Urinary bladder (tissue), 4 donors: ENCODE results near the gene TMEM119. TPM values are rescaled to one million over a fixed set of nuclear protein-coding genes. Genes with fewer than 3 reads are reported as not detected.
"Not testable (repeated sequence)": the region's sequence is repeated elsewhere in the genome, so short reads cannot be mapped to it uniquely, and the experiment has no call there.

ENCODE experiments used
- DNase-seq: peaks from one replicate; pipeline ENCODE4 v3.0.0-alpha.2; 2015; ENCODE audit errors: extremely low spot score
- H3K27ac ChIP-seq: one replicate; pipeline ENCODE4 v1.5.1; 2013; ENCODE audit warnings: low read depth, mild to moderate bottlenecking, moderate library complexity
- H3K36me3 ChIP-seq: one replicate; pipeline ENCODE4 v1.6.1; 2013; ENCODE audit warnings: mild to moderate bottlenecking, moderate library complexity; ENCODE audit not compliant: insufficient read depth
- H3K4me1 ChIP-seq: one replicate; pipeline ENCODE4 v1.6.1; 2013; ENCODE audit warnings: mild to moderate bottlenecking, moderate library complexity; ENCODE audit not compliant: insufficient read depth
- H3K4me3 ChIP-seq: one replicate; pipeline ENCODE4 v1.5.1; 2013; ENCODE audit warnings: low read depth, low read length
- WGBS: extraction: QIAGEN DNeasy Blood & Tissue Kit; methylation state at CpG from one replicate; pipeline ENCODE4 v1.1.7; 2013; 5-methylcytosine and 5-hydroxymethylcytosine counted together
- polyA plus RNA-seq: library from polyadenylated mRNA; stranded (reverse); fragments of 200-250 nt; gene quantifications from one replicate; pipeline ENCODE4 v1.2.3, GENCODE V29; 2013
- total RNA-seq: library from RNA; depleted of rRNA; stranded (reverse); fragments of >200 nt; gene quantifications from one replicate; pipeline ENCODE4 v1.2.3, GENCODE V29; 2014
- donor health status: healthy with polysubstance abuse.
- donor health status: healthy.

TMEM119 gene
- total and polyA plus RNA-seq, 2 donors: 29.4 to 62.4 TPM

DNA sequence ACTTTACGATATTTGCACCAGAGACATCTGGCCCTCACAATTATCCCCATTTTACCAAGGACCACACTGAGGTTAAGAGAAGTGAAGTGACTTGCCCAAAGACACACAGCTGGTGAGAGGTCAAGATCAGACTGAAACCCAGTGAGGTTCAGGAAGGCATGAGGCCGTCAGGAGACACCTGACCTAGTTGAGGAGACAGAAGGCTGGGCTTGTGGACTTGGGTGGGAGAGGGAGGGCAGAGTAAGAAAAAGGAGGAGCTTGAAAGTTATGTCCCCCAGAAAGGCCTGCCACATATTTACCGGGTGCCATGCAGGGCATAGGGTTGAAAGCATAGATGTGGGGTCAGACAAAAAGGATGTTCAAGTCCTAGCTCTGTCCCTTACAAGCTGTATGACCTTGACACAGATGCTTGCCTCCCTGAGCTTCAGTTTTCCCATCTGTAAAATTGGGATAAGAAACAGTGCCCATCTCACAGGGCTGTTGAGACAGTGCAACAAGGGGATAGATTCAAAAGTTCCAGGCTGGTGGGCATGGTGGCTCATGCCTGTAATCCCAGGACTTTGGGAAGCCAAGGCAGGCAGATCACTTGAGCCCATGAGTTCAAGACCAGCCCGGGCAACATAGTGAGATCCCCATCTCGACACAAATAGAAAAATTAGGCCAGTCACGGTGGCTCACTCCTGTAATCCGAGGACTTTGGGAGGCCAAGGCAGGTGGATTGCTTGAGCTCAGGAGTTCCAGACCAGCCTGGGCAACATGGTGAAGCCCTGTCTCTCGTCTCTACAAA is 29.4 kb upstream of the TMEM119 start:
- 88% methylated on average over 8 of the region's 8 CpGs for WGBS
- H3K4me1 ChIP-seq: no peaks in the 10 kb centered on the region
- H3K27ac ChIP-seq: no peak overlapping the region
- no peak overlapping the region for H3K4me3 ChIP-seq
- DNase-seq: no peak
- no peaks in the 10 kb centered on the region for H3K36me3 ChIP-seq

DNA sequence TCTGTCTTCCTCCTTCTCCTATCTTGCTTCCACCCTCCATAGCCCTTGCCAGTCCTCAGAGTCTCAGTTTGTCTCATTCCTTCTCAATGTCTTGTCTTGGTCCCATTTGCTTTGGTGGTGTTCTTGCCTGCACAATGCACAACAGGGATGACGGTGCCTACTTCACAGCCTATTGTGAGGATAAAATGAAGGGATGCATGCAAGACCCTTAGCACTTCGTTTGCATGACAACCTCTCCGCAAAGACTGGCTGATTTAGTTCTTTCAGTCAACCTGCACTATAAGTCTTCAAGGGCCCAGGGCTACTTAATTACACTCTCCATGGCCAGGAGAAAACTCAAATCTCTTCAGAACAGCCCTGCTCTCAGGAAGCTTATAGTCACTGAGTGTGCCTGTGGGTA is 27.3 kb upstream of the TMEM119 start:
- DNase-seq: no peak
- H3K4me1 ChIP-seq: no peaks in the 10 kb centered on the region
- no peak overlapping the region for H3K4me3 ChIP-seq
- H3K27ac ChIP-seq: no peak overlapping the region
- 73% methylated on average over 3 of the region's 3 CpGs for WGBS
- no peaks in the 10 kb centered on the region for H3K36me3 ChIP-seq

DNA sequence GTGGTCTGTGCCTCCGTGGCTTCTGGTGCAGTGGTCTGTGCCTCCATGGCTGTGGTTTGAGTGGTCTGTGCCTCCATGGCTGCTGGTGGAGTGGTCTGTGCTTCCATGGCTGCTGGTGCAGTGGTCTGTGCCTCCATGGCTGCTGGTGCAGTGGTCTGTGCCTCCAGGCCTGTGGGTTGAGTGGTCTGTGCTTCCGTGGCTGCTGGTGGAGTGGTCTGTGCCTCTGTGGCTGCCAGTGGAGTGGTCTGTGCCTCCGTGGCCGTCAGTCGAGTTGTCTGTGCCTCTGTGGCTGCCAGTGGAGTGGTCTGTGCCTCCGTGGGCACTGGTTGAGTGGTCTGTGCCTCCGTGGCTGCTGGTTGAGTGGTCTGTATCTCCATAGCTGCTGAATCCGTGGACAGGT is 25.7 kb upstream of the TMEM119 start:
- Histone ChIP-seq H3K27ac (no peak overlapping the region), H3K4me1 (no peaks in the 10 kb centered on the region), H3K4me3 (no peak overlapping the region), H3K36me3 (no peaks in the 10 kb centered on the region)
- no peak for DNase-seq
- 96% methylated on average over 8 of the region's 8 CpGs for WGBS

DNA sequence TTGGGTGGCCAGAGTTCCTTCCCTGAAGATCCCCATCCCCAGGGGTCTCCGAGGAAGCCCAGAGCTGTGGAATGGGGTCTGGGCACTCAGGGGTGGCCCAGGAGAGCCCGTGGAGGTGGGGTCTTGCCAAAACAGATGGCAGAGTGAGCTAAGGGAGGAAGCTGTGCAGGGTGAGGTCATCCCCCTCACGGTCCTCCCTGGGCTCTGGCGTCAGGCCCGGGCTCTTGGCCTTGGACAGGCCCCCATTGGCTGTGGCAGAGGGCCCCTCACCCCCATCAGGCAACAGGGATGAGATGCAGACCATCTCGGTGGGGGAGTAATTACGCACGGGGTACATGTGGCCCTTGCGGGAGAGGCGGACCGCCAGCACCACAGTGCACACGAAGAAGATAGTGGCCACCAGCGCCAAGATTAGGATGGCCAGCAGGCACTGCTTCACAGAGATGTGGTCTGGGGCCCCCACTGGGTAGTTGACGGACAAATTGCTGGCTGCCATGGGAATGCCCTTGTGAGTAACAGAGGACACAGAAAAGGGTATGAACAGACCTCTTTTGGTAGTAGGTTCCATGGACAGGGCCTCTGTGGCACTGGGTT is 25.1 kb upstream of the TMEM119 start:
- WGBS: 81% methylated on average over 14 of the region's 14 CpGs
- H3K4me3 ChIP-seq: no peak overlapping the region
- H3K27ac ChIP-seq: no peak overlapping the region
- H3K36me3 ChIP-seq: no peaks in the 10 kb centered on the region
- no peaks in the 10 kb centered on the region for H3K4me1 ChIP-seq
- no peak for DNase-seq

DNA sequence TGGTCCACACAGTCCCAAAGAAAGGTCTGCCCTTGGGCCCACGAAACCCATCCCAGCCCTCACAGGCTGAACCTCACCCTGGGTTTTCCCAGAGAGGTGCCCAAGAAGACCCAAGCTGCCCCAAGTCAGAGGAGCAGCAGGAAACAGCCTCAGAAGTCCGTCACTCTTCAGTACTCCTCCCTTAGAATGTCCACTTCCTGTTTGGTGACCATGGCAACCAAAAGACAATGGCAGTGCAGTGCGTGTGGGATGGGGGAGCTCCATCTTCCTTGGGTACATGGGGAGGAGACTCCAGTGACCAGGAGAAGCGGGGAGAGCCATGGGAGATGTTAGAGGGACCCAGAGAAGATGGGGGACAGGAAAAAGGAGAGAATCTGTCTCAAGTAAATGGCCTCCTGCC is 24.5 kb upstream of the TMEM119 start:
- WGBS: 59% methylated on average over 4 of the region's 4 CpGs
- no peaks in the 10 kb centered on the region for H3K4me1 ChIP-seq
- no peak overlapping the region for H3K4me3 ChIP-seq
- DNase-seq: no peak
- no peak overlapping the region for H3K27ac ChIP-seq
- no peaks in the 10 kb centered on the region for H3K36me3 ChIP-seq

DNA sequence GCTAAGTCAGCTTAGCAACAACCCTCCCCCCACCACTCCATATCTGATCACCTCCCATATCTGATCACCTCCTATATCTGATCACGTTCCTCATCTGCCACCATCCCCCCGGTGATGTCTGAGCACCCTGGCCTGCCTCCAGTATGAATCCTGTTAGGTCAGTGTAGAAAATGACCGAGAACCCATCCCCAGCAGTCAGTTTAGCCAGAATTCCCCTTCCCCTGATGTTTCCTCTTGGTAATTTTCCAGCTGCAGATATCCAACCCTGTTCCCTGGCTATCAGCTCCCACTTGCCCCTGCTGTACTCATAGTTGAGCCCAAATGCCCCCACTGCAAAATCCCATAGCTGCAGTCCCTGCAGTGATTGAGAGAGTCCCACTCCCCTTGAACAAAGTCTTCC is 23.3 kb upstream of the TMEM119 start:
- Histone ChIP-seq H3K27ac (no peak overlapping the region), H3K36me3 (no peaks in the 10 kb centered on the region), H3K4me3 (no peak overlapping the region), H3K4me1 (no peaks in the 10 kb centered on the region)
- 63% methylated on average over 3 of the region's 3 CpGs for WGBS
- DNase-seq: no peak

DNA sequence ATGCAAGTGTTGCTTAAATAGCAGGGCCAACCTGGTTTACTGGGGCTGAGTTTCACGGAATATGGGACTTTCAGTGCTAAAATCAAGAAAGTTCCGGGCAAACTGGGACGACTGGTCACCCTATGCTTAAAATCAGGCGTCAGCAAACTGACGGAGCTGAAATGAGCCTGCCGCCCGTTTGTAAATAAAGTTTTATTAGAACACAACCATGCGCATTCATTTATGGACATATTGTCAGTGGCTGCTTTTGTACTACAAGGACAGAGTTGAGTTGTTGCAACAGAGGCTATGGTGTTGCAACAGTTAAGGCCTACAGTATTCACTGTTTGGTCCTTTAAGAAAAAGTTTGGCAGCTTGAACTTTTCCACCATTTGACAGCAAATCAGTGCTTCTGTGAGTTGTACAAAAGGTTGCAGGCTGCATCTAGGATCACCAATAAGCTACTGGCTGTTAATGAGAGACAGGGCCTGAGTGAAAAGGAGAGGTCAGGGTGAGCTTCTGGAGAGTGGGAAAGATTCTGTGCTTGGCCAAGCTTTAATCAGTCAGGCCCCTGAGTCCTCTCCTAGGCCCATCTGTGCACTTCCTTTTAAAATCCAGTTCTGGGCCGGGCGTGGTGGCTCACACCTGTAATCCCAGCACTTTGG is 22.5 kb upstream of the TMEM119 start:
- Histone ChIP-seq H3K27ac (no peak overlapping the region), H3K4me3 (no peak overlapping the region), H3K4me1 (no peaks in the 10 kb centered on the region), H3K36me3 (no peaks in the 10 kb centered on the region)
- no peak for DNase-seq
- WGBS: 92% methylated on average over 10 of the region's 10 CpGs

DNA sequence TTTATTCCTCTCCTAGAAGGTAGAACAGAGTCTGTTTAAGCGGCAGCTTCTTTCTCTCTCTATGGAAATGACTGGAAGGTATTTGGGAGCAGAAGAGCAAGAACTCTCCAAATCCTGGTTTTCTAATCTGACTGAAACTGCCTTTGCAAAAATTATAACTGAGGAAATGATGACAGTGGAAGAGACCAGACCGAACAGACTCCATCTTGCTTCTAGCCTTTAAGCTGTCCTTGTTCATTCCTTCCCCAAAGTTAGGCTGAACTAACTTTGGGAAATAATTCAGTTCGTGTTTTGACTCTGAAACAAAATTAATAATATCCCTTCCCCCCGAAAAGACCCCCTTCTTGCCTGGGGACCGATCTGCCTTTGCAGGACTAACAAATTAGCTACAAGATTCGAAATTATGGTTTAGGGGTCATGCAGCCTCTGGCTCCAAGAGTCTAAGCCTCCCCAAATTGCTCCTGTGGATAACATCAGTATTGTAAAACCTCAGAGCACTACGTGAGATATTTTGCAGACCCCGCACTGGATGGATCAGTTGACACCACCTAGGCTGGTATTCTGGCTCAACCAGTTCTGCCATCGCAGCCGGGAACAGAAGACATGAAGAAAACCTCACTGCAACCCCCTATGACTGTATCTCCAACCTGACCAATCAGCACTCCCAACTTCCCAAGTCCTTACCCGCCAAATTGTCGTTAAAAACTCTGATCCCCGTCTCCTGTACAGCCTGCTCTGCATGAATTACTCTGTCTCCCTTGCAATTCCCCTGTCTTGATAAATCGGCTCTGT is 21.7 kb upstream of the TMEM119 start:
- Histone ChIP-seq H3K27ac (no peak overlapping the region), H3K4me1 (no peaks in the 10 kb centered on the region), H3K36me3 (no peaks in the 10 kb centered on the region), H3K4me3 (no peak overlapping the region)
- 70% methylated on average over 14 of the region's 14 CpGs for WGBS
- DNase-seq: no peak

DNA sequence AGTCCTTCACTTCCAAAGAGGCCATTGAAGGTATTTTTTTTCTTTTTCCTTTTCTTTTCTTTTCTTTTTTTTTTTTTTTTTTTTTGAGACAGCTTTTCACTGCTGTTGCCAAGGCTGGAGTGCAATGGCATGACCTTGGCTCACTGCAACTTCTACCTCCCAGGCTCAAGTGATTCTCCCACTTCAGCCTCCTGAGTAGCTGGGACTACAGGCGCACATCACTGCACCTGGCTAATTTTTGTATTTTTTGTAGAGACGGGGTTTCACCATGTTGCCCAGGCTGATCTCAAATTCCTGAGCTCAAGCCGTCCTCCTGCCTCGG is 21.0 kb upstream of the TMEM119 start:
- H3K4me3 ChIP-seq, H3K36me3 ChIP-seq, DNase-seq, H3K27ac ChIP-seq, H3K4me1 ChIP-seq: not testable (repeated sequence)
- WGBS: 90% methylated on average over 4 of the region's 4 CpGs

DNA sequence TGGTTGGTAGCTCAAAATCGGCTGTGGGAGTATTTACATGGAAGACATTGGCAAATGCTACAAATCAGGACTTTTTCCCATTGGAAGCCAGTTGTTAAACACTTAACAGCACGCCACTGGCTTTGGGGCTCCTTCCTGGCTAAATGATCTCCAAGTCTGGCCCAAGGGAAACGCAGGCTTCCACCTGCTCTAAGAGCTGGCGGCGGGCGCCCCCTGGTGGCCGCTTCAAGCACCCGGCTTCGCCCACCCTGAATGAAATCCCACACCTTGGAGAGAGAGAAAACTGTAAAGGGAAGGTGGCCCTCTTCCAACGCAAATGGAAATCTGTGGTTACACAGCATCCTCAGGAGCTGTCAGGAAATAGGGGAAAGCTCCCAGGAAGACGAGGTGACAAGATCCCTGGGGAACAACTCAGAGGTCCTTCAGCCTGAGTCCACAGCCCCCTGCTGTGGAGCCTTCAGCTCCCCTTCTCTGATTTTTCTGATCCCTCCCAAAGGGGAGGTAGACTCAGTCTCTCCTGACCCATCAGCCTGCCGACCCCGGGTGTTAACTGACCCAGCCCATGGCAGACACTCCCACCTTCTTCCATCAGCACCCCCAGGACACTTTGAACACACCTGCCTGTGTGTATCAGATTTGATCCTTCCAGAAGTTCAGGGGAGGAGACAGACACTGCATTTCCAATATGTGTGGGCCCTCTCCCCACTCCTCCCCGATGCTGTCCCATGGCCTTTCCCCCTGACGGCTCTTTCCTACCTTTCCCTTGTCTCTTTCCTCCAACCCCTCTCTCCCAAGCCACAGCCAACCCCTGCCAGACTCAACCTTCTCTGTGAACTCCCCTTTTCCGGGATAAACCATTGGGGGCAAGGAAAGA is 20.4 kb upstream of the TMEM119 start:
- Histone ChIP-seq H3K4me3 (no peak overlapping the region), H3K36me3 (no peaks in the 10 kb centered on the region), H3K27ac (no peak overlapping the region), H3K4me1 (no peaks in the 10 kb centered on the region)
- WGBS: 12% methylated on average over 16 of the region's 16 CpGs
- DNase-seq: no peak

DNA sequence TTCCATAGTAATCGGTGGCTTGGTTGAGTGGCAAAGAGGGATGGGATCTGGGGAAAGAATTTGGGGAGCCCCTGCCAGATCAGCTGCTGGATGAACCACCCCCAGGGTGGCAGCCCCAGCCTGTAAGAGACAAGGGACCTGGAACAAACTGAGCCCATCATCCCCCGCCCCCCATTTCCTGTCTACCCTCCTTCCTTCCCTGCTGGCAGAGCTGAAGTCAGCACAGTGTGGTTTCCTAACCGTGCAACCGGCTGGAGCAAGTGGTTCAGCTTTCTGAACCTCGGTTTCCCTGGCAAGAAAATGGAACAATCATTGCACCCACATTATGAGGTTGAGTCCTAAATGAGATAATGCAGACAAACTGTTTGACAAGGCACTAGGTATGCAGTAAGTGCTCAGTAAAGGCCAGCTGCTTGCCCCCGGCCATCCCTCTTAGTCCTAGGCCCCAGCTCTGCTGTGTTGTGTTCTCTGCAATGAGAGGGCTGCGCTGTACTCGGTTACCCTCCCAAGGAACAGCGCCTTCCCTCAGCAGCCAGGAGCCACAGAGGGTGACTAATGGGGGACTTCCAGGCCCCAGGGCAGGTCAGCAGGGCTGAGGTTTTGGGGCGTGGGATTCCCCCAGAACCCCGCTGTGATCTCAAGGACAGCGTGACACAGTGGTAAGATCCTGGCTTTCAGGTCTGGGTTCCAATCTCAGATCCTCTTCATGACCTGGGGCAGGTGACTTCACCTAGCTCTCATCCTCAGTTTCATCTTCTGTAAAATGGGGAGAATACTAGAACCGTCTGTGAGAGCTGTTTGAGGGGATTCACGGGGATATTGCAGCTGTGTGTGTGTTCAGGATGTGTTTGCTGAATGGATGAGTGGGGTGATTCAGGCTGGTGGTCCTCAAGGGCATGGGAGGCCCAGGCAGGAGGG is 19.3 kb upstream of the TMEM119 start:
- no peak overlapping the region for H3K4me3 ChIP-seq
- no peak overlapping the region for H3K27ac ChIP-seq
- H3K36me3 ChIP-seq: no peaks in the 10 kb centered on the region
- 79% methylated on average over 14 of the region's 14 CpGs for WGBS
- no peaks in the 10 kb centered on the region for H3K4me1 ChIP-seq
- no peak for DNase-seq

DNA sequence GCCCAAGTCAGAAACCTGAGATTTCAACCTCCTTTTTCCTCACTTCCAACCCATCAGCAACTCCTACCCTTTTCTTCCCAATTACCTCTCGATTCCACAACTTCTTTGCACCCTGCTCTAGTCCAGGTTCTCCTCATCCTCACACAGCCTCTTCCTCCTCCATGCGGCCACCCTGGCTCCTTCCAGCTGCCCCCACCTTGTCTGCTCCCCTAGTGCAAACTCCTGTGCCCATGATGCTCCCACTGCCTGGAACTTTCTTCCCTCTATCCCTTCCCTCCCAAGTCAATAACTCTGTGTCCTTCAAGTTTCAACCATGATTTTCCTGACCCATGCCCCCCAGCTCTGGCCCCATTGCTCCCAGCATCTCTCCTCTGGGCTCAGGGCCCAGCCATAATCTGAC is 18.5 kb upstream of the TMEM119 start:
- Histone ChIP-seq H3K36me3 (no peaks in the 10 kb centered on the region), H3K4me3 (no peak overlapping the region), H3K4me1 (no peaks in the 10 kb centered on the region), H3K27ac (no peak overlapping the region)
- 99% methylated on average over 2 of the region's 2 CpGs for WGBS
- DNase-seq: no peak
